ENCODE results near the gene SLC22A23.
A peak's percentile ranks its signal among the peaks of the same experiment; 100 is the strongest.

The SLC22A23 gene

DNA sequence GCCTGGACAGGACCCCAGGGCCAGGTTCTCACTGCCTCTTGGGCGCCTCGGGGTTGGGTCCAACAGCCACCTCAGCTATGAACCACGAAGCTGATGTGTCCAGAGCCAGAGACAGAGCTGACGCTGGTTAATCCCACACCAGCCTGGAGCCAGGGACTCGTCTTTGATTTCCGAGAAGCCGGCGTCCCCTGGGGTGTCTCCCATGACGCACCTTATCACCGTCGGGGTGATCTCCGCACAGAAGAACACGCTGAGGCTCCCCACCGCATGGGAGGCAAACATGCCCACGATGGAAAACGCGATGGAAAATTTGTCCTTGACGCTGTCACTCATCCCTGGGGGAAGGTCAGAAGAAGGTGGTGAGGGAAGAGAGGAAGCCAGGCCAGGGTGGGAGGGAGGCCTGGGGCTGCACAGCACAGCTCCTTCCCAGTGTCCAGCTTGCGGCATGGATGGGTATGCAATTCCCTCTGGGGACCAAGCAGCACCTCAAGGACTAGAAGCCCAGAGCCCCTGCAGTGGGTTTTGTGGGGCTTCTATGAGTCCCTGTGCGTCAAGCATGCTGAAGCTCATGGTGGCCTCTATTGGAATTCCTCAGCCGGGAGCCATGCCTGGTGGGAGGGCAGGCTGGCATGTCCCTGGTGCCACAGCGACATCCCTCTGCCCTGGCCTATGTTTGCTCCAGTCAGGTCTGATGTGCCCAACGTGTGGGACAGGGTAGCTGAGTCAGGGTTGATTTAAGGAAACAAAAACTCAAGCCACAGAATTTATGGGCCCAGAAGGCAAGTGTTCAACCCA, 173.0 kb downstream of the SLC22A23 start:
- DNase-seq (ENCODE audit: low read depth) = peak; percentile 87
- TF ChIP-seq, protein P1, sequence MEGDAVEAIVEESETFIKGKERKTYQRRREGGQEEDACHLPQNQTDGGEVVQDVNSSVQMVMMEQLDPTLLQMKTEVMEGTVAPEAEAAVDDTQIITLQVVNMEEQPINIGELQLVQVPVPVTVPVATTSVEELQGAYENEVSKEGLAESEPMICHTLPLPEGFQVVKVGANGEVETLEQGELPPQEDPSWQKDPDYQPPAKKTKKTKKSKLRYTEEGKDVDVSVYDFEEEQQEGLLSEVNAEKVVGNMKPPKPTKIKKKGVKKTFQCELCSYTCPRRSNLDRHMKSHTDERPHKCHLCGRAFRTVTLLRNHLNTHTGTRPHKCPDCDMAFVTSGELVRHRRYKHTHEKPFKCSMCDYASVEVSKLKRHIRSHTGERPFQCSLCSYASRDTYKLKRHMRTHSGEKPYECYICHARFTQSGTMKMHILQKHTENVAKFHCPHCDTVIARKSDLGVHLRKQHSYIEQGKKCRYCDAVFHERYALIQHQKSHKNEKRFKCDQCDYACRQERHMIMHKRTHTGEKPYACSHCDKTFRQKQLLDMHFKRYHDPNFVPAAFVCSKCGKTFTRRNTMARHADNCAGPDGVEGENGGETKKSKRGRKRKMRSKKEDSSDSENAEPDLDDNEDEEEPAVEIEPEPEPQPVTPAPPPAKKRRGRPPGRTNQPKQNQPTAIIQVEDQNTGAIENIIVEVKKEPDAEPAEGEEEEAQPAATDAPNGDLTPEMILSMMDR (IDR thresholded peaks at IDR 0.05; ENCODE audit: control insufficient read depth, extremely low read depth, insufficient read depth) = no peak
- no peak overlapping the region for H3K4me3 ChIP-seq (ENCODE audit: low read depth, low read length)

DNA sequence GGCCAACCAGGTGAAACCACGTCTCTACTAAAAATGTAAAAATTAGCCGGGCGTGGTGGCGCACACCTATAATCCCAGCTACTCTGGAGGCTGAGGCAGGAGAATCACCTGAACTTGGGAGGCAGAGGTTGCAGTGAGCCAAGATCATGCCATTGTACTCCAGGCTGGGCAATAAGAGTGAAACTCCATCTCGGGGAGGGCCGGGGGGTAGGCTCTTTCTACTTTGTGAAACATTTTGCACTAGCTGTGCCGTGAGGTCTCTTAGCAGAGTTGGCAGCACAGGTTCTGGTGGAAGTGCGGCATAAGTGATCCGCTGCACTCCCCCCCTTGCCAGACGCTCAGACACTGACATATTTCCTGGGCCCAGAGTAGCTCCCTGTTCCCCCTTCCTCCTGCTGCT, 173.6 kb downstream of the SLC22A23 start:
- DNase-seq (ENCODE audit: low read depth) = no peak
- TF ChIP-seq, protein P1 (IDR thresholded peaks at IDR 0.05; ENCODE audit: control insufficient read depth, extremely low read depth, insufficient read depth) = no peak
- no peak overlapping the region for H3K4me3 ChIP-seq (ENCODE audit: low read depth, low read length)

DNA sequence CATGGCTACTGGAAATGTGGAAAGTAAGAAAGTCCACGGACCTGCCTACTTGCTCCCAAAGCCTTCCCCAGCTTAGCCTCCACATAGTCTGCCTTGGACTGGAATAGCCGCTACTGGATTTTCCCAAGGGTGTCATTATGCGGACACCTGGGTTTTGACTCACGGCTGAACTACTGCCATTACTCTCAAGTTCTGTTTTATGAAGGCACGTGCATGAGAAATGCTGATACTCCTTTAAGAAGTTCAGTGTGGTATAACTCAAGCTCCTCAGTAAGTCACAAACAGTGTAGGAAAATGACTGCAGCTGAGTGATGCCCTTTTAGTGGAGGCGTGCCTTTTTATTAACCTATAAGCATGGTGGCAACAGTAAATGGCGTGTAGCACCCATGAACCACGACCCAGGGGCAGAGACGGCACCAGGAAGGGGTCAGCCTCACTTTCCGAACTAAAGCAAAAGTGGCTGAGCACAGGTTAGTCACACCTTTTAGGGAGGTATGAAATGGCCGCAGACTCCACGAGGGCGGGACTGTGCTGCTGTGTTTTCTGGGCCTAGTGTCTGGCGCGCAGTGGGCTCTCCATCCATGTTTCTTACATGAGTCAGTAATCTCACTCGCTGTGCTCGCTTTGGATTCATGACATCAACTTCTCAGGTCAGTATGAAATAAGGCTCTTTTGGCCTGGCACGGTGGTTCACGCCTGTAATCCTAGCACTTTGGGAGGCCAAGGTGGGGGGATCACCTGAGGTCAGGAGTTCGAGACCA, 174.2 kb downstream of the SLC22A23 start:
- TF ChIP-seq, protein P1 (IDR thresholded peaks at IDR 0.05; ENCODE audit: control insufficient read depth, extremely low read depth, insufficient read depth) = no peak
- no peak overlapping the region for H3K4me3 ChIP-seq (ENCODE audit: low read depth, low read length)
- DNase-seq (ENCODE audit: low read depth) = no peak

DNA sequence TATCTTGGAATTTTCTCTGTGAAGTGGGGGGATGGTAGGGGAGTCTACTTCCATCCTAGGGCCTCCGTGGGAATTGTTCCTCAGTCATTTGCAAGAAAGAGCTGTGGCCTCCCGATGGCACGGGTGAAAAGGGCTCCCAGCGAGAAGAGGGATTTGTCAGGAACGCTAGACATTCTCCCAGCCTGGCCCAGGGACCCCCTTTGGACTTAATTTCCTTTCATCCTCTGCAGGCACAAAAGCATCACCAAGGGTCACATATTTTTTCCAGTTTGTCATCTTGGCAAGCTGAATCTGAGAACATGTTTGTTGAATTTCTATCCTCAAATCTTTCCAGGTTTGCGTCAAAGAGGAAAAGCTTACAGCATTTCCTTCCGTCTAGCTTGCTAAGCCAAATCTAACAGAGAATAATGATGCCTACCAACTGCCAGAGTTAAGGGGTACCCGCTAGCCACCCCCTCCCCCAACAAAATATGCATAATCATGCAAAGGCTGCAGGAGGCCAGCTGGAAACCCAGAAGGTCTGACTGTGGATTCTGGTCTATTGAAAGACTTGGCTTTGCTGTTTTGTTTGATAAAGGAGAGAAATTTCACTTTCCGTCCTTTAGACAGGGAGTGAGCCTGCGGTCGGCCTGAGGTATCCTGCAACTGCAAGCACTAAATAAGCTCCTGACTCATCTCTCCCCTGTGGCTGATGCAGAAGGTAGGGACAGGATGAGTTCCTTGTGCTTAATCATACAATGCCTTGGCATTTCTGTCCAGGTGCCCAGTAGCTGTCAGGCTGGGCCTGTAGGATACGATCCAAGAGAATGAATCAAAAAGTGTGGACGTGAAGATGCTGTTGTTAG, 175.0 kb downstream of the SLC22A23 start:
- TF ChIP-seq, protein P1 (IDR thresholded peaks at IDR 0.05; ENCODE audit: control insufficient read depth, extremely low read depth, insufficient read depth) = no peak
- DNase-seq (ENCODE audit: low read depth) = peak; percentile 22
- no peak overlapping the region for H3K4me3 ChIP-seq (ENCODE audit: low read depth, low read length)

DNA sequence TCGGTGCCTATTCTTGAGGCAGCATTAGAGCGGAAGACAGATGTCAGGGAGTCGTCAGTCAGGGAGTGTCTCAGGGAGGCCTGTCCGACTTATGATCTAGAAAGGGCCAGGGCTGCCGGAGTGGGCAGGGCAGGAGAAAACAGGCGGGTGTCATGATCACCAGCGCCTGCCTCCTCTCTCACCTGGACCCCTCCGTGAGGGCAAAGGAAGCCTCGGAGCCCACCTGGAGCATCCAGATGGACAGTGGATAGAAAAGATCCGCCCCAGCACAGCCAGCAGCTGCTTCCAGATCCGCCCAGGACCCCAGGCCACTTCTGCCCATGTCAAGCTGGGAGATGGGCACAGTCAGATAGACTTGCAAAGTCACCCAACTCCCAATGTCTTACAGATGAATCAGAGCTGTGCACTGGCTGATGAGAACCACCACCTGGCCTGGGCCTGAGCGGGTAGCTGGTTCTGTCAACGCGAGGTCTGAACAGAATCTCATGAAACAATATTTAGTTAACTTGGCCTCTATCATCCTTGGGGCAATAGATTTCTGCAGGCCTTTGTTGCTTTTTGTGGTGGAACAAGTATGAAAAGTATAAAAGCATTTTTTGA, 175.9 kb downstream of the SLC22A23 start:
- H3K4me3 ChIP-seq (ENCODE audit: low read depth, low read length) = no peak overlapping the region
- no peak for DNase-seq (ENCODE audit: low read depth)
- TF ChIP-seq, protein P1 (IDR thresholded peaks at IDR 0.05; ENCODE audit: control insufficient read depth, extremely low read depth, insufficient read depth) = no peak

DNA sequence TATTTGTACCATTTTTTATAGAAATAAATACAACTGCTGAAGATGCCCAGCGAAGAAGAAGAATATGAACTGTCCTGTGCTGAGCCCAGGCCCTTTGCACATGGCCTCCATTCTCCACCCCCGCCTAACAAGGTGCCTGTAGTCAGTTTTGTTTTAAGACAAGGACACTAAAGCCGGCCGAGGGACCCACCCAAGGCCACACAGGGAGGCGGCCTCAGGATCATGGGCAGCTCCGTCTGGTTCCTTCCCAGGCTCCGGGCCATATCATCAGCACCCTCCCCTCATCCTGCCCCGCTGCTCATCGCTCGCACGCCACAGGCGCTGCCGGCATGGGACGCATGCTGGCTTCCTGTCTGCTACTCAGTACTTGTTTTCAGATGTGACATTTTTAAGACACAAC, 176.8 kb downstream of the SLC22A23 start:
- no peak overlapping the region for H3K4me3 ChIP-seq (ENCODE audit: low read depth, low read length)
- TF ChIP-seq, protein P1 (IDR thresholded peaks at IDR 0.05; ENCODE audit: control insufficient read depth, extremely low read depth, insufficient read depth) = no peak
- DNase-seq (ENCODE audit: low read depth) = no peak
